K562 (cell line): ENCODE results near the gene PRKG1. TPM values are rescaled to one million over a fixed set of nuclear protein-coding genes. Genes with fewer than 3 reads are reported as not detected.

Experiments
- ATAC-seq: fragments of 200-7000 bp; cut with Tn5 transposase; 3 replicates; pipeline ENCODE4 v1.9.1; 2020; ENCODE audit warnings: moderate library complexity
- BruUV-seq: library from RNA; stranded (reverse); fragments of 400-500 nt; replicated peaks from 2 replicates; lab custom pipeline; 2021; lab: Mats Ljungman, UMichigan
- CTCF ChIA-PET: fragments of 300-600 bp; formaldehyde crosslinking; extraction: SDS; loops from one replicate; lab custom pipeline; 2021; ENCODE audit warnings: low intra/inter-chr PET ratio; lab: Yijun Ruan, JAX
- POLR2A ChIA-PET: fragments of 300-600, 350-650 bp; sonication (Branson Sonifier 250); formaldehyde crosslinking; extraction: SDS; loops from one replicate; lab custom pipeline; 2021; ENCODE audit warnings: antibody characterized with exemption, inconsistent platforms; lab: Yijun Ruan, JAX
- DNase-seq, 4 experiments: peaks; one replicate each; pipeline versions ENCODE4 v3.0.0 to v3.0.0-alpha.2; 2011 to 2018; ENCODE audit warnings: low spot score in 3 of 4, mixed read lengths in 3 of 4; ENCODE audit errors: extremely low read depth in 1 of 4
- FAIRE-seq: peaks from 2 replicates; lab custom pipeline; 2011; peaks lifted over from hg19 to GRCh38; lab: Jason Lieb, UNC
- H2AFZ ChIP-seq: 2 replicates; pipeline ENCODE4 v1.6.0; 2011; ENCODE audit warnings: low read depth, low read length, control low read depth, inconsistent platforms
- H3K27ac ChIP-seq: fragments of 200-600 bp; 3 replicates; pipeline ENCODE4 v1.8.0; 2011; ENCODE audit warnings: low read depth, mild to moderate bottlenecking, control low read depth, inconsistent platforms, low read length, moderate library complexity, mixed read lengths; ENCODE audit errors: extremely low read depth
- H3K27me3 ChIP-seq, 2 experiments: fragments of 300-600 bp in 1 of 2; 2 replicates in 1 of 2; 3 replicates in 1 of 2; pipeline versions ENCODE4 v1.6.0 to v1.8.0; 2011; ENCODE audit warnings: inconsistent platforms in 2 of 2, low read length in 2 of 2, mild to moderate bottlenecking in 1 of 2, mixed read lengths in 1 of 2, moderate library complexity in 1 of 2; ENCODE audit not compliant: control insufficient read depth in 2 of 2, insufficient read depth in 2 of 2
- H3K36me3 ChIP-seq: fragments of 300-600 bp; 3 replicates; pipeline ENCODE4 v1.8.0; 2011; ENCODE audit warnings: mild to moderate bottlenecking, low read length, inconsistent platforms; ENCODE audit not compliant: control insufficient read depth, insufficient read depth
- H3K4me1 ChIP-seq, 2 experiments: fragments of 200-600 bp in 1 of 2; replicated peaks in 1 of 2; 2 replicates in 1 of 2; 3 replicates in 1 of 2; pipeline versions ENCODE4 v1.5.1 to v1.8.0; 2011; ENCODE audit warnings: inconsistent platforms in 2 of 2, low read length in 2 of 2, mild to moderate bottlenecking in 1 of 2, mixed read lengths in 1 of 2, moderate library complexity in 1 of 2; ENCODE audit not compliant: control insufficient read depth in 2 of 2, insufficient read depth in 2 of 2
- H3K4me2 ChIP-seq: 2 replicates; pipeline ENCODE4 v1.6.1; 2011; ENCODE audit warnings: low read length, control low read depth, inconsistent platforms, mixed read lengths; ENCODE audit not compliant: insufficient read depth
- H3K4me3 ChIP-seq: fragments of 200-600 bp; sonication (generic), shearing (Covaris generic); 2 replicates; pipeline ENCODE4 v1.5.1; 2016; ENCODE audit warnings: control low read depth, inconsistent platforms
- H3K79me2 ChIP-seq: fragments of 200-600 bp; 3 replicates; pipeline ENCODE4 v1.8.0; 2011; ENCODE audit warnings: low read length, inconsistent platforms; ENCODE audit not compliant: control insufficient read depth, insufficient read depth
- H3K9ac ChIP-seq, 2 experiments: 2 replicates each; pipeline versions ENCODE4 v1.6.0 to v1.6.1; 2011; ENCODE audit warnings: low read depth in 2 of 2, low read length in 2 of 2, control low read depth in 1 of 2, inconsistent platforms in 1 of 2, mild to moderate bottlenecking in 1 of 2, mixed read lengths in 1 of 2; ENCODE audit not compliant: insufficient read depth in 1 of 2
- H3K9me1 ChIP-seq: one replicate; pipeline ENCODE4 v1.6.0; 2011; ENCODE audit warnings: inconsistent platforms, mild to moderate bottlenecking, low read length, moderate library complexity; ENCODE audit not compliant: control insufficient read depth, insufficient read depth
- H3K9me3 ChIP-seq: replicated peaks from 2 replicates; pipeline ENCODE4 v1.5.1; 2011; ENCODE audit warnings: low read depth, low read length, inconsistent platforms; ENCODE audit not compliant: control insufficient read depth, insufficient read depth
- H4K20me1 ChIP-seq: replicated peaks from 2 replicates; pipeline ENCODE4 v1.6.1; 2011; ENCODE audit warnings: low read length, inconsistent platforms, mixed read lengths; ENCODE audit not compliant: control insufficient read depth, insufficient read depth
- CBX1 ChIP-seq: sonication (generic); IDR thresholded peaks from 2 replicates; pipeline ENCODE4 v1.6.1; 2016; ENCODE audit warnings: antibody characterized with exemption, low read depth, mild to moderate bottlenecking
- CXXC5 ChIP-seq: fragments of 250-450 bp; sonication (Bioruptor Pico); IDR thresholded peaks from 2 replicates; pipeline ENCODE4 v1.8.0; 2022; ENCODE audit warnings: inconsistent platforms, mild to moderate bottlenecking, moderate library complexity
- DNMT1 ChIP-seq: fragments of 450-650 bp; IDR thresholded peaks from 2 replicates; pipeline ENCODE4 v1.6.1; 2016; ENCODE audit warnings: antibody characterized with exemption, mild to moderate bottlenecking
- ESRRA ChIP-seq: fragments of 450-650 bp; IDR thresholded peaks from 2 replicates; pipeline ENCODE4 v1.6.1; 2014; ENCODE audit warnings: low read depth, mild to moderate bottlenecking, moderate library complexity, borderline replicate concordance
- FOXJ2 ChIP-seq: fragments of 200-800 bp; sonication (Bioruptor generic); IDR thresholded peaks from 2 replicates; pipeline ENCODE4 v1.6.1; 2016; ENCODE audit warnings: missing genetic modification characterization, missing compliant biosample characterization
- HMG20A ChIP-seq: fragments of 450-650 bp; formaldehyde crosslinking; conservative IDR thresholded peaks from 2 replicates; pipeline ENCODE4 v1.4.0; 2020; ENCODE audit warnings: mild to moderate bottlenecking, mixed read lengths
- NCOA6 ChIP-seq: fragments of 450-650 bp; IDR thresholded peaks from 2 replicates; pipeline ENCODE4 v1.6.1; 2017; ENCODE audit warnings: mild to moderate bottlenecking
- NUFIP1 ChIP-seq: fragments of 450-650 bp; IDR thresholded peaks from 2 replicates; pipeline ENCODE4 v1.6.1; 2018; ENCODE audit not compliant: partially characterized antibody
- RBFOX2 ChIP-seq: fragments of 200-400 bp; formaldehyde crosslinking; IDR thresholded peaks from 2 replicates; pipeline ENCODE4 v1.6.1; 2017; ENCODE audit warnings: low read depth, mild to moderate bottlenecking, low read length, moderate library complexity
- SIN3B ChIP-seq: fragments of 450-650 bp; IDR thresholded peaks from 2 replicates; pipeline ENCODE4 v1.6.1; 2017; ENCODE audit warnings: low read depth, mild to moderate bottlenecking, moderate library complexity
- TAL1 ChIP-seq: fragments of 450-650 bp; IDR thresholded peaks from 2 replicates; pipeline ENCODE4 v1.6.1; 2016; ENCODE audit warnings: mild to moderate bottlenecking
- TBL1XR1 ChIP-seq, 2 experiments: IDR thresholded peaks; 2 replicates each; pipeline ENCODE4 v1.6.1; 2012; ENCODE audit warnings: improper control_type of control experiment in 2 of 2, low read length in 2 of 2, mild to moderate bottlenecking in 1 of 2
- ZNF316 ChIP-seq: fragments of 450-650 bp; IDR thresholded peaks from 2 replicates; pipeline ENCODE4 v1.6.1; 2016
- ZNF639 ChIP-seq, 2 experiments: fragments of 200-800 bp in 1 of 2; sonication (Bioruptor generic) in 1 of 2; sonication (generic) in 1 of 2; formaldehyde crosslinking in 1 of 2; IDR thresholded peaks in 1 of 2; conservative IDR thresholded peaks in 1 of 2; 2 replicates each; pipeline versions ENCODE4 v1.5.0 to v1.6.1; 2016 to 2020; ENCODE audit warnings: missing compliant biosample characterization in 1 of 2, missing genetic modification characterization in 1 of 2, missing genetic modification reagents in 1 of 2
- ZNF780A ChIP-seq: fragments of 250-450 bp; sonication (Bioruptor Pico); IDR thresholded peaks from 2 replicates; pipeline ENCODE4 v1.5.0; 2021; ENCODE audit warnings: mild to moderate bottlenecking
- WGBS: fragments of 100-300 bp; shearing (Covaris generic); methylation state at CpG from one replicate; pipeline ENCODE4 v1.1.6; 2016; ENCODE audit warnings: low coverage, mixed read lengths; ENCODE audit not compliant: insufficient coverage; ENCODE audit errors: missing lambda C conversion rate; 5-methylcytosine and 5-hydroxymethylcytosine counted together
- in situ Hi-C: fragments of 300-500 bp; cut with MboI; formaldehyde crosslinking; loops from 4 replicates; pipeline ENCODE4 v1.15.0; 2018; ENCODE audit warnings: inconsistent platforms, mixed read lengths
- intact Hi-C: fragments of 100-400 bp; cut with micrococcal nuclease; formaldehyde crosslinking; loops from 2 replicates; pipeline ENCODE4 v1.14.2; 2022
- polyA plus RNA-seq, 8 experiments: library from polyadenylated mRNA; depleted of rRNA in 4 of 8; stranded (reverse) in 5 of 8; unstranded in 3 of 8; fragments of >200 nt; fragmentation: Nextera tagmentation in 2 of 8; fragmentation: Illumina TruSeq in 1 of 8; extraction: Ambion mirVana in 2 of 8; extraction: Trizol in 1 of 8; gene quantifications; 2 replicates each; pipeline versions ENCODE4 v1.2.1 to v1.2.3, GENCODE V29; 2011 to 2014; ENCODE audit warnings: inconsistent platforms in 1 of 8, missing spikeins in 1 of 8
- total RNA-seq, 7 experiments: library from RNA; depleted of rRNA in 6 of 7; stranded (reverse); fragments of >200 nt in 6 of 7; fragmentation: Illumina TruSeq in 2 of 7; extraction: Trizol in 2 of 7; gene quantifications; 2 replicates each; pipeline versions ENCODE4 v1.2.1 to v1.2.3, GENCODE V29; 2011 to 2021; ENCODE audit warnings: low replicate concordance in 1 of 7
- TF ChIP-seq, protein P1 (sequence below): conservative IDR thresholded peaks from 2 replicates; pipeline ENCODE4 v1.6.1; 2011; ENCODE audit warnings: low read depth, mild to moderate bottlenecking, low read length; ENCODE audit not compliant: control insufficient read depth
- TF ChIP-seq, protein P2 (sequence below): IDR thresholded peaks from 2 replicates; pipeline ENCODE4 v1.6.1; 2012; ENCODE audit warnings: low read depth, low read length, improper control_type of control experiment, borderline replicate concordance
- TF ChIP-seq, protein P3 (sequence below): fragments of 450-650 bp; IDR thresholded peaks from 2 replicates; pipeline ENCODE4 v1.6.1; 2016; ENCODE audit warnings: low read depth, mild to moderate bottlenecking, moderate library complexity

Gene PRKG1
- total and polyA plus RNA-seq, 9 of the 15 experiments (the other 6 are each of a cell fraction or from before 2014, with no cell fraction given), result 0.22 TPM; not detected in 8

DNA sequence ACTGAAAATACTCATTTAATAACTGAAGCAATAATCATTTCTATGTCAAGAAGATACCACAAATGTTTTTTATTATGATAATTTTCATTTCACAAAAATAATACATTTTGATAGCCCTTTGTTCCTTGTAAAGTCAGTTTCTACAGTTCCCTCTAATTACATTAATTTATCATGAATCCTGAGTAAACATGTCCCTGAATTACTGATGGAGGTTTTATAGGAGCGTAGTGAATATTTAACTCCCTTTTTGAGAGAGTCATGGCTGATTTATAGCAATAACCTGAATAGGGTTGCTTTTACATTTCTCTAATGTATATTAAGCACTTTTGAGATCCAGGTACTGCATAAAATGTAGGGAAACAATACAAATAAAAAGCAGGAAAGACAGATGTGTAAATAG, 1023.8 kb downstream of the PRKG1 start (continued):
- TF ChIP-seq, protein P1, sequence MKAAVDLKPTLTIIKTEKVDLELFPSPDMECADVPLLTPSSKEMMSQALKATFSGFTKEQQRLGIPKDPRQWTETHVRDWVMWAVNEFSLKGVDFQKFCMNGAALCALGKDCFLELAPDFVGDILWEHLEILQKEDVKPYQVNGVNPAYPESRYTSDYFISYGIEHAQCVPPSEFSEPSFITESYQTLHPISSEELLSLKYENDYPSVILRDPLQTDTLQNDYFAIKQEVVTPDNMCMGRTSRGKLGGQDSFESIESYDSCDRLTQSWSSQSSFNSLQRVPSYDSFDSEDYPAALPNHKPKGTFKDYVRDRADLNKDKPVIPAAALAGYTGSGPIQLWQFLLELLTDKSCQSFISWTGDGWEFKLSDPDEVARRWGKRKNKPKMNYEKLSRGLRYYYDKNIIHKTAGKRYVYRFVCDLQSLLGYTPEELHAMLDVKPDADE, result no peak
- no peak for TF ChIP-seq RBFOX2
- TF ChIP-seq NCOA6, result no peak

DNA sequence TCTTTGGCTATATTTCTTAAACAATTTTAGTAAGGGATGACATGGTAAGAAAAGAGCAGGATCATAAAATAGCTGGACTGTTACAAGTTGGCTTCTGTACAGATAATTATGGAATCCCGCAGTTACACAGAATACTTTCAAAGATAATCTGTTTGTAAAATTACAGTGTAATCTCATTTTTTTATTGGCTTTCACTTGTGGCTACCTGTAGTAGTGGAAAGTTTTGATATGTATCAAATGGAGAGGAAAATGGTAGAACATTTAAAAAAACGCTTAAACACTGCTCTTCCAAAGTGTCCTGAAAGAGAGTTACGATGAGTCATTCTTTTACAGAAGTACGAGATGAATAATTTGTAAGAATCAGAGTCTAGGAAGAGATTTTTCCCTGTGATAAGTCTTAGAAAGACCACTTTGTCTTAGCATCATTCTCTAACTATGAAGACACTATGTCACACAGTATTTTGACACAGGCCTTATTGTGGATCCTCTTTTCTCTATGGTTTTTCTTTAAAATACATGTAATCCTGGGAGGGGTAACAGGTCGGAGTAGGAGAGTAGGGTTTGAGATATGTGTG, 1024.8 kb downstream of the PRKG1 start:
- POLR2A ChIA-PET, result interaction anchor here (0.6 kb wide), 1 partner anchor 473 kb away, joined by 3 read pairs; no protein-coding TSS in a partner anchor
- no peaks in the 10 kb centered on the region for H3K27me3 ChIP-seq
- TF ChIP-seq CBX1 (no peak), ZNF780A (CRISPR knock-in tag) (no peak), NUFIP1 (no peak), FOXJ2 (tag) (no peak), ZNF639 (CRISPR knock-in tag; conservative IDR thresholded peaks at IDR 0.05 in 1 of 2, IDR thresholded peaks at IDR 0.05 in 1 of 2) (no peak), ZNF316 (no peak), DNMT1 (no peak), TBL1XR1 (IDR thresholded peaks at IDR 0.05; ENCODE audit: low read length in 2 of 2) (no peak), HMG20A (CRISPR knock-in tag) (no peak), ESRRA (no peak), CXXC5 (no peak), TAL1 (no peak), SIN3B (no peak)
- TF ChIP-seq, protein P2, sequence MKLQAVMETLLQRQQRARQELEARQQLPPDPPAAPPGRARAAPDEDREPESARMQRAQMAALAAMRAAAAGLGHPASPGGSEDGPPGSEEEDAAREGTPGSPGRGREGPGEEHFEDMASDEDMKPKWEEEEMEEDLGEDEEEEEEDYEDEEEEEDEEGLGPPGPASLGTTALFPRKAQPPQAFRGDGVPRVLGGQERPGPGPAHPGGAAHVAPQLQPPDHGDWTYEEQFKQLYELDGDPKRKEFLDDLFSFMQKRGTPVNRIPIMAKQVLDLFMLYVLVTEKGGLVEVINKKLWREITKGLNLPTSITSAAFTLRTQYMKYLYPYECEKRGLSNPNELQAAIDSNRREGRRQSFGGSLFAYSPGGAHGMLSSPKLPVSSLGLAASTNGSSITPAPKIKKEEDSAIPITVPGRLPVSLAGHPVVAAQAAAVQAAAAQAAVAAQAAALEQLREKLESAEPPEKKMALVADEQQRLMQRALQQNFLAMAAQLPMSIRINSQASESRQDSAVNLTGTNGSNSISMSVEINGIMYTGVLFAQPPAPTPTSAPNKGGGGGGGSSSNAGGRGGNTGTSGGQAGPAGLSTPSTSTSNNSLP, result no peak
- TF ChIP-seq, protein P3, sequence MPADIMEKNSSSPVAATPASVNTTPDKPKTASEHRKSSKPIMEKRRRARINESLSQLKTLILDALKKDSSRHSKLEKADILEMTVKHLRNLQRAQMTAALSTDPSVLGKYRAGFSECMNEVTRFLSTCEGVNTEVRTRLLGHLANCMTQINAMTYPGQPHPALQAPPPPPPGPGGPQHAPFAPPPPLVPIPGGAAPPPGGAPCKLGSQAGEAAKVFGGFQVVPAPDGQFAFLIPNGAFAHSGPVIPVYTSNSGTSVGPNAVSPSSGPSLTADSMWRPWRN, result no peak

More for the DNA sequence above, 1024.8 kb downstream of the PRKG1 start:
- Histone ChIP-seq H3K4me3 (no peak overlapping the region), H4K20me1 (no peaks in the 10 kb centered on the region), H3K9me1 (no peaks in the 10 kb centered on the region), H3K79me2 (no peaks in the 10 kb centered on the region), H3K4me2 (no peak overlapping the region), H3K9ac (no peak overlapping the region), H2AFZ (no peak overlapping the region), H3K27ac (no peak overlapping the region), H3K4me1 (no peaks in the 10 kb centered on the region), H3K36me3 (no peaks in the 10 kb centered on the region), H3K9me3 (peaks cover 3% of the 10 kb centered on the region; the same call in 1 of the 2 replicates)
- FAIRE-seq, result no peak
- in situ Hi-C loops (no loop called here), intact Hi-C loops (no loop called here)
- no peak for DNase-seq
- 0% methylated on average over 5 of the region's 5 CpGs for WGBS
- CTCF ChIA-PET, result no interaction called here
- no peak for ATAC-seq
- no TSS peak for BruUV-seq
